H9 (cell line): ENCODE measurements around the gene SLC7A9. TPM values are rescaled to one million over a fixed set of nuclear protein-coding genes. Genes with fewer than 3 reads are reported as not detected.

Experiments
- DNase-seq: peaks from one replicate; pipeline ENCODE4 v3.0.0-alpha.2; 2017
- H2AFZ ChIP-seq: one replicate; pipeline ENCODE4 v1.6.1; 2013; ENCODE audit warnings: mild to moderate bottlenecking, low read length, control low read depth, moderate library complexity
- H2AK5ac ChIP-seq: 2 replicates; pipeline ENCODE4 v1.6.1; 2013; ENCODE audit warnings: low read length, control low read depth, mixed read lengths; ENCODE audit not compliant: insufficient read length
- H2BK120ac ChIP-seq: one replicate; pipeline ENCODE4 v1.6.1; 2013; ENCODE audit warnings: low read depth, mild to moderate bottlenecking, low read length, control low read depth, inconsistent platforms; ENCODE audit not compliant: poor library complexity, severe bottlenecking
- H2BK12ac ChIP-seq: 2 replicates; pipeline ENCODE4 v1.6.1; 2013; ENCODE audit warnings: low read length, control low read depth, mixed read lengths, low read depth; ENCODE audit not compliant: insufficient read length
- H2BK15ac ChIP-seq: 2 replicates; pipeline ENCODE4 v1.6.1; 2013; ENCODE audit warnings: low read depth, low read length, control low read depth
- H2BK20ac ChIP-seq: one replicate; pipeline ENCODE4 v1.6.1; 2013; ENCODE audit warnings: low read depth, mild to moderate bottlenecking, low read length, control low read depth, inconsistent platforms; ENCODE audit not compliant: poor library complexity, severe bottlenecking
- H2BK5ac ChIP-seq: 2 replicates; pipeline ENCODE4 v1.6.1; 2013; ENCODE audit warnings: low read length, control low read depth, mixed read lengths; ENCODE audit not compliant: insufficient read length
- H3K14ac ChIP-seq: 2 replicates; pipeline ENCODE4 v1.6.1; 2013; ENCODE audit warnings: low read length, control low read depth; ENCODE audit not compliant: insufficient read depth
- H3K18ac ChIP-seq: 2 replicates; pipeline ENCODE4 v1.6.1; 2013; ENCODE audit warnings: low read depth, mild to moderate bottlenecking, mixed read lengths, low read length, control low read depth; ENCODE audit not compliant: insufficient read length
- H3K23ac ChIP-seq: 2 replicates; pipeline ENCODE4 v1.6.1; 2013; ENCODE audit warnings: low read length, control low read depth, mixed read lengths, low read depth; ENCODE audit not compliant: insufficient read length
- H3K23me2 ChIP-seq: 2 replicates; pipeline ENCODE4 v1.6.1; 2013; ENCODE audit warnings: low read depth, mild to moderate bottlenecking, mixed read lengths, low read length, control low read depth; ENCODE audit not compliant: insufficient read length, poor library complexity, severe bottlenecking
- H3K27ac ChIP-seq: 2 replicates; pipeline ENCODE4 v1.5.1; 2013; ENCODE audit warnings: low read length, control low read depth, mixed read lengths, low read depth; ENCODE audit not compliant: insufficient read length
- H3K27me3 ChIP-seq: 2 replicates; pipeline ENCODE4 v1.6.1; 2013; ENCODE audit warnings: low read length, control low read depth, inconsistent platforms; ENCODE audit not compliant: insufficient read depth
- H3K4ac ChIP-seq: 2 replicates; pipeline ENCODE4 v1.6.1; 2013; ENCODE audit warnings: low read depth, mild to moderate bottlenecking, control low read depth, inconsistent platforms, low read length, moderate library complexity
- H3K4me1 ChIP-seq: 2 replicates; pipeline ENCODE4 v1.6.1; 2013; ENCODE audit warnings: low read length, control low read depth, inconsistent platforms; ENCODE audit not compliant: insufficient read depth
- H3K4me2 ChIP-seq: 2 replicates; pipeline ENCODE4 v1.6.1; 2013; ENCODE audit warnings: low read length, control low read depth, mixed read lengths; ENCODE audit not compliant: insufficient read length, insufficient read depth
- H3K56ac ChIP-seq: 2 replicates; pipeline ENCODE4 v1.6.1; 2013; ENCODE audit warnings: low read depth, mild to moderate bottlenecking, mixed read lengths, low read length, control low read depth; ENCODE audit not compliant: insufficient read length
- H3K79me1 ChIP-seq: 2 replicates; pipeline ENCODE4 v1.6.1; 2013; ENCODE audit warnings: low read depth, mild to moderate bottlenecking, moderate library complexity, low read length, control low read depth, inconsistent platforms; ENCODE audit not compliant: insufficient read depth, poor library complexity, severe bottlenecking
- H3K79me2 ChIP-seq: 2 replicates; pipeline ENCODE4 v1.6.1; 2013; ENCODE audit warnings: low read length, control low read depth, inconsistent platforms; ENCODE audit not compliant: insufficient read depth
- H3K9ac ChIP-seq: 2 replicates; pipeline ENCODE4 v1.6.1; 2013; ENCODE audit warnings: low read length, control low read depth, mixed read lengths; ENCODE audit not compliant: insufficient read length; ENCODE audit errors: extremely low read depth
- H3K9me3 ChIP-seq: one replicate; pipeline ENCODE4 v1.6.1; 2013; ENCODE audit warnings: low read depth, low read length, inconsistent platforms; ENCODE audit not compliant: control insufficient read depth
- H3T11ph ChIP-seq: one replicate; pipeline ENCODE4 v1.6.1; 2013; ENCODE audit warnings: mild to moderate bottlenecking, low read length, control low read depth, inconsistent platforms
- H4K20me1 ChIP-seq: one replicate; pipeline ENCODE4 v1.6.1; 2013; ENCODE audit not compliant: control insufficient read depth, insufficient read length, insufficient read depth
- H4K5ac ChIP-seq: 2 replicates; pipeline ENCODE4 v1.6.1; 2013; ENCODE audit warnings: low read depth, mild to moderate bottlenecking, mixed read lengths, low read length, control low read depth; ENCODE audit not compliant: insufficient read length
- H4K8ac ChIP-seq: replicated peaks from 2 replicates; pipeline ENCODE4 v1.6.1; 2013; ENCODE audit warnings: low read length, control low read depth, mixed read lengths, low read depth; ENCODE audit not compliant: insufficient read length
- H4K91ac ChIP-seq: 2 replicates; pipeline ENCODE4 v1.6.1; 2013; ENCODE audit warnings: low read depth, mild to moderate bottlenecking, moderate library complexity, mixed read lengths, low read length, control low read depth; ENCODE audit not compliant: insufficient read length
- H3K27ac Mint-ChIP-seq, 3 experiments: 2 replicates in 2 of 3; 3 replicates in 1 of 3; pipeline ENCODE4 v1.8.0; 2020 to 2021; ENCODE audit warnings: mixed read lengths in 3 of 3, mild to moderate bottlenecking in 1 of 3, moderate library complexity in 1 of 3
- H3K27me3 Mint-ChIP-seq: 2 replicates; pipeline ENCODE4 v1.8.0; 2021; ENCODE audit warnings: low read depth, mild to moderate bottlenecking, moderate library complexity, mixed read lengths
- H3K36me3 Mint-ChIP-seq, 3 experiments: 2 replicates in 2 of 3; 3 replicates in 1 of 3; pipeline ENCODE4 v1.8.0; 2020 to 2021; ENCODE audit warnings: low read depth in 3 of 3, mixed read lengths in 3 of 3; ENCODE audit not compliant: insufficient read depth in 1 of 3
- H3K4me1 Mint-ChIP-seq, 2 experiments: 2 replicates each; pipeline ENCODE4 v1.8.0; 2020; ENCODE audit warnings: mixed read lengths in 2 of 2
- H3K4me3 Mint-ChIP-seq, 2 experiments: 2 replicates in 1 of 2; 3 replicates in 1 of 2; pipeline ENCODE4 v1.8.0; 2020 to 2021; ENCODE audit warnings: mild to moderate bottlenecking in 2 of 2, mixed read lengths in 2 of 2, moderate library complexity in 1 of 2
- H3K9me3 Mint-ChIP-seq, 2 experiments: 2 replicates in 1 of 2; 3 replicates in 1 of 2; pipeline ENCODE4 v1.8.0; 2020; ENCODE audit warnings: mild to moderate bottlenecking in 2 of 2, mixed read lengths in 2 of 2, moderate library complexity in 1 of 2
- CTCF ChIP-seq: fragments of 200-600 bp; sonication (generic); conservative IDR thresholded peaks from 3 replicates; pipeline ENCODE4 v1.8.0; 2021; ENCODE audit warnings: antibody characterized with exemption, mild to moderate bottlenecking
- whole genome bisulfite sequencing: extraction: QIAGEN DNeasy Blood & Tissue Kit; methylation state at CpG from one replicate; pipeline ENCODE4 v1.1.7; 2013; ENCODE audit warnings: missing lambda C conversion rate, low lambda C conversion rate, mixed read lengths; ENCODE audit not compliant: insufficient read length; ENCODE audit errors: extremely low coverage; 5-methylcytosine and 5-hydroxymethylcytosine counted together
- total RNA-seq: library from RNA; stranded (reverse); gene quantifications from 2 replicates; pipeline ENCODE4 v1.2.1, GENCODE V29; 2021

The SLC7A9 gene
- total RNA-seq, 1 experiment from 2014 or later, result not detected

GRCh38 chr19:32831611-32832010 is 38.0 kb downstream of the SLC7A9 start:
- H3K4me3 Mint-ChIP-seq, result no peak overlapping the region
- Histone ChIP-seq H3T11ph (no peak overlapping the region), H3K23ac (no peak overlapping the region), H3K27ac (no peak overlapping the region), H2BK15ac (no peak overlapping the region), H2AK5ac (no peak overlapping the region), H2BK120ac (no peak overlapping the region), H3K18ac (no peak overlapping the region), H3K4ac (no peak overlapping the region), H3K14ac (no peak overlapping the region), H2BK12ac (no peak overlapping the region), H3K23me2 (no peaks in the 10 kb centered on the region), H4K91ac (no peak overlapping the region), H3K9ac (no peak overlapping the region), H3K27me3 (no peaks in the 10 kb centered on the region), H2BK5ac (no peak overlapping the region), H3K56ac (no peak overlapping the region), H2BK20ac (no peak overlapping the region), H4K5ac (no peak overlapping the region), H3K4me1 (no peaks in the 10 kb centered on the region), H3K79me1 (no peaks in the 10 kb centered on the region), H3K79me2 (no peaks in the 10 kb centered on the region), H4K8ac (no peak overlapping the region), H4K20me1 (no peaks in the 10 kb centered on the region), H3K9me3 (no peaks in the 10 kb centered on the region), H2AFZ (no peak overlapping the region), H3K4me2 (no peak overlapping the region)
- H3K27me3 Mint-ChIP-seq, result no peaks in the 10 kb centered on the region
- no peaks in the 10 kb centered on the region for H3K9me3 Mint-ChIP-seq
- no peak for TF ChIP-seq CTCF
- no peak for DNase-seq
- WGBS, result no CpG with 5 or more reads among the region's 5 CpGs
- H3K36me3 Mint-ChIP-seq, result no peaks in the 10 kb centered on the region
- H3K4me1 Mint-ChIP-seq, result peaks cover 15 to 19% of the 10 kb centered on the region in 2 experiments
- no peak overlapping the region for H3K27ac Mint-ChIP-seq
